ENCODE data around the gene TNXB. TPM values are rescaled to one million over a fixed set of nuclear protein-coding genes. Genes with fewer than 3 reads are reported as not detected.
"Not testable (repeated sequence)": the region's sequence is repeated elsewhere in the genome, so short reads cannot be mapped to it uniquely, and the experiment has no call there.

The TNXB gene
- total RNA-seq, 1 experiment from 2014 or later = 0.22 TPM

GRCh38 chr6:32047855-32048766 lies 61.0 kb downstream of the TNXB start:
- Histone ChIP-seq H3K4me3 (ENCODE audit: low read length) (no peak overlapping the region), H4K20me1 (ENCODE audit: insufficient read depth, low read depth, low read length) (no peaks in the 10 kb centered on the region; the same call in 1 of the 2 replicates), H2AFZ (ENCODE audit: low read length) (no peak overlapping the region), H3K27ac (ENCODE audit: low read length) (no peak overlapping the region), H3K9ac (ENCODE audit: low read length) (no peak overlapping the region), H3K4me1 (ENCODE audit: low read length) (no peaks in the 10 kb centered on the region), H3K36me3 (ENCODE audit: insufficient read depth, low read length) (no peaks in the 10 kb centered on the region), H3K79me2 (ENCODE audit: low read length) (no peaks in the 10 kb centered on the region), H3K27me3 (ENCODE audit: low read length) (no peaks in the 10 kb centered on the region), H3K9me2 (replicated peaks; ENCODE audit: insufficient read depth, low read length) (no peaks in the 10 kb centered on the region), H3K9me3 (ENCODE audit: low read length) (no peaks in the 10 kb centered on the region), H3K4me2 (ENCODE audit: low read depth, low read length, poor library complexity, severe bottlenecking) (no peak overlapping the region)
- peak; percentile 89 for DNase-seq

GRCh38 chr6:32047539-32047854 lies 61.6 kb downstream of the TNXB start:
- no peak overlapping the region for H3K4me3 ChIP-seq (ENCODE audit: low read length)
- H3K9ac ChIP-seq (ENCODE audit: low read length) = no peak overlapping the region
- H3K4me2 ChIP-seq (ENCODE audit: low read depth, low read length, poor library complexity, severe bottlenecking) = no peak overlapping the region
- no peaks in the 10 kb centered on the region for H3K36me3 ChIP-seq (ENCODE audit: insufficient read depth, low read length)
- no peaks in the 10 kb centered on the region; the same call in 1 of the 2 replicates for H4K20me1 ChIP-seq (ENCODE audit: insufficient read depth, low read depth, low read length)
- H3K9me3 ChIP-seq (ENCODE audit: low read length) = no peaks in the 10 kb centered on the region
- H3K27me3 ChIP-seq (ENCODE audit: low read length) = no peaks in the 10 kb centered on the region
- no peaks in the 10 kb centered on the region for H3K9me2 ChIP-seq (replicated peaks; ENCODE audit: insufficient read depth, low read length)
- H2AFZ ChIP-seq (ENCODE audit: low read length) = no peak overlapping the region
- no peaks in the 10 kb centered on the region for H3K79me2 ChIP-seq (ENCODE audit: low read length)
- no peak for DNase-seq
- H3K27ac ChIP-seq (ENCODE audit: low read length) = no peak overlapping the region
- H3K4me1 ChIP-seq (ENCODE audit: low read length) = no peaks in the 10 kb centered on the region

GRCh38 chr6:32047084-32047478 lies 62.1 kb downstream of the TNXB start:
- Histone ChIP-seq H3K27me3 (ENCODE audit: low read length) (no peaks in the 10 kb centered on the region), H4K20me1 (ENCODE audit: insufficient read depth, low read depth, low read length) (no peaks in the 10 kb centered on the region; the same call in 1 of the 2 replicates), H3K4me3 (ENCODE audit: low read length) (no peak overlapping the region), H3K9me2 (replicated peaks; ENCODE audit: insufficient read depth, low read length) (no peaks in the 10 kb centered on the region), H3K79me2 (ENCODE audit: low read length) (no peaks in the 10 kb centered on the region), H3K4me1 (ENCODE audit: low read length) (no peaks in the 10 kb centered on the region), H3K9me3 (ENCODE audit: low read length) (no peaks in the 10 kb centered on the region), H3K27ac (ENCODE audit: low read length) (no peak overlapping the region), H3K9ac (ENCODE audit: low read length) (no peak overlapping the region), H3K4me2 (ENCODE audit: low read depth, low read length, poor library complexity, severe bottlenecking) (no peak overlapping the region), H2AFZ (ENCODE audit: low read length) (no peak overlapping the region), H3K36me3 (ENCODE audit: insufficient read depth, low read length) (no peaks in the 10 kb centered on the region)
- no peak for DNase-seq

GRCh38 chr6:32046450-32047083 lies 62.6 kb downstream of the TNXB start:
- Histone ChIP-seq H2AFZ (ENCODE audit: low read length) (no peak overlapping the region), H3K4me3 (ENCODE audit: low read length) (no peak overlapping the region), H3K27me3 (ENCODE audit: low read length) (no peaks in the 10 kb centered on the region), H3K9me2 (replicated peaks; ENCODE audit: insufficient read depth, low read length) (no peaks in the 10 kb centered on the region), H3K9ac (ENCODE audit: low read length) (no peak overlapping the region), H4K20me1 (ENCODE audit: insufficient read depth, low read depth, low read length) (no peaks in the 10 kb centered on the region; the same call in 1 of the 2 replicates), H3K4me2 (ENCODE audit: low read depth, low read length, poor library complexity, severe bottlenecking) (no peak overlapping the region), H3K9me3 (ENCODE audit: low read length) (no peaks in the 10 kb centered on the region), H3K79me2 (ENCODE audit: low read length) (no peaks in the 10 kb centered on the region), H3K36me3 (ENCODE audit: insufficient read depth, low read length) (no peaks in the 10 kb centered on the region), H3K27ac (ENCODE audit: low read length) (no peak overlapping the region), H3K4me1 (ENCODE audit: low read length) (no peaks in the 10 kb centered on the region)
- peak; percentile 47 for DNase-seq

- Histone ChIP-seq H2AFZ (ENCODE audit: low read length) (no peak overlapping the region), H3K4me1 (ENCODE audit: low read length) (no peaks in the 10 kb centered on the region), H3K79me2 (ENCODE audit: low read length) (no peaks in the 10 kb centered on the region), H3K9ac (ENCODE audit: low read length) (no peak overlapping the region), H3K27me3 (ENCODE audit: low read length) (no peaks in the 10 kb centered on the region), H3K4me3 (ENCODE audit: low read length) (no peak overlapping the region), H3K9me3 (ENCODE audit: low read length) (no peaks in the 10 kb centered on the region), H4K20me1 (ENCODE audit: insufficient read depth, low read depth, low read length) (no peaks in the 10 kb centered on the region; the same call in 1 of the 2 replicates), H3K27ac (ENCODE audit: low read length) (no peak overlapping the region), H3K9me2 (replicated peaks; ENCODE audit: insufficient read depth, low read length) (no peaks in the 10 kb centered on the region), H3K4me2 (ENCODE audit: low read depth, low read length, poor library complexity, severe bottlenecking) (no peak overlapping the region), H3K36me3 (ENCODE audit: insufficient read depth, low read length) (no peaks in the 10 kb centered on the region)
- DNase-seq = no peak
These were observed 63.2 kb downstream of the TNXB start for GRCh38 chr6:32045811-32046449.

GRCh38 chr6:32044916-32045315 lies 64.2 kb downstream of the TNXB start:
- H3K4me3 ChIP-seq (ENCODE audit: low read length); H3K27ac ChIP-seq (ENCODE audit: low read length); DNase-seq; H3K9ac ChIP-seq (ENCODE audit: low read length); H3K79me2 ChIP-seq (ENCODE audit: low read length); H3K9me3 ChIP-seq (ENCODE audit: low read length); H2AFZ ChIP-seq (ENCODE audit: low read length); H3K9me2 ChIP-seq (replicated peaks; ENCODE audit: insufficient read depth, low read length); H3K4me1 ChIP-seq (ENCODE audit: low read length); H4K20me1 ChIP-seq (ENCODE audit: insufficient read depth, low read depth, low read length); H3K36me3 ChIP-seq (ENCODE audit: insufficient read depth, low read length); H3K4me2 ChIP-seq (ENCODE audit: low read depth, low read length, poor library complexity, severe bottlenecking); H3K27me3 ChIP-seq (ENCODE audit: low read length): not testable (repeated sequence)

GRCh38 chr6:32043589-32044380 lies 65.4 kb downstream of the TNXB start:
- H3K9me3 ChIP-seq (ENCODE audit: low read length); H3K79me2 ChIP-seq (ENCODE audit: low read length); H3K9ac ChIP-seq (ENCODE audit: low read length); H2AFZ ChIP-seq (ENCODE audit: low read length); H3K27ac ChIP-seq (ENCODE audit: low read length); H3K9me2 ChIP-seq (replicated peaks; ENCODE audit: insufficient read depth, low read length); H3K4me1 ChIP-seq (ENCODE audit: low read length); H4K20me1 ChIP-seq (ENCODE audit: insufficient read depth, low read depth, low read length); H3K4me3 ChIP-seq (ENCODE audit: low read length); H3K27me3 ChIP-seq (ENCODE audit: low read length); H3K4me2 ChIP-seq (ENCODE audit: low read depth, low read length, poor library complexity, severe bottlenecking); H3K36me3 ChIP-seq (ENCODE audit: insufficient read depth, low read length); DNase-seq: not testable (repeated sequence)

GRCh38 chr6:32042276-32042675 lies 66.9 kb downstream of the TNXB start:
- not testable (repeated sequence) for DNase-seq; H2AFZ ChIP-seq (ENCODE audit: low read length); H3K9me3 ChIP-seq (ENCODE audit: low read length); H3K4me2 ChIP-seq (ENCODE audit: low read depth, low read length, poor library complexity, severe bottlenecking); H3K9ac ChIP-seq (ENCODE audit: low read length); H3K79me2 ChIP-seq (ENCODE audit: low read length); H3K36me3 ChIP-seq (ENCODE audit: insufficient read depth, low read length); H4K20me1 ChIP-seq (ENCODE audit: insufficient read depth, low read depth, low read length); H3K4me1 ChIP-seq (ENCODE audit: low read length); H3K27ac ChIP-seq (ENCODE audit: low read length); H3K4me3 ChIP-seq (ENCODE audit: low read length); H3K27me3 ChIP-seq (ENCODE audit: low read length); H3K9me2 ChIP-seq (replicated peaks; ENCODE audit: insufficient read depth, low read length)
